ENCODE measurements around the gene MMP25.
"Not testable (repeated sequence)": the region's sequence is repeated elsewhere in the genome, so short reads cannot be mapped to it uniquely, and the experiment has no call there.

The MMP25 gene

GRCh38 chr16:3074860-3075522 is 28.6 kb downstream of the MMP25 start:
- peak; percentile 48 to 72 for DNase-seq

GRCh38 chr16:3075523-3075915 is 29.2 kb downstream of the MMP25 start:
- no peak for DNase-seq

GRCh38 chr16:3075946-3076345 is 29.6 kb downstream of the MMP25 start:
- DNase-seq = not testable (repeated sequence)

- no peak for DNase-seq
Observed at GRCh38 chr16:3076577-3076976, 30.2 kb downstream of the MMP25 start.

DNA sequence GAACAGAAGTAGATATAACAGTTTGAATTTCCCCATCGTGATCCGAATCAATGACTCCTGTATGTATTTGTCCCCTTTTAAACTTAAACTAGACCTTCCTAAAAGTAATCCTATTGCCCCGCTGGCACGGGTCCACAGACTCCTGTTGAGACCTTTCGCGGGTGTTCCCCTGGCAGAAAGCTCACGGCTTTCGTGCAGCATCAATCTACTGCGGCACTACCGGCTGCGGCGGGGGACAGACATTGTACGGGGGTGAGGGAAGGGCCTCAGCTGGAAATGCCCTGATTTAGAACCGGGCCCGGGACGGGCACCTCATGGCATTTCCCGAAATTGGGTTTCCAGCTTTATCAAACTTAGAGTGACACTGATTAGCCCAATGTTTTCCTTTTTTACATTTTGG is 33.7 kb downstream of the MMP25 start:
- no peak for DNase-seq

GRCh38 chr16:3081957-3082356 is 35.6 kb downstream of the MMP25 start:
- not testable (repeated sequence) for DNase-seq

- not testable (repeated sequence) for DNase-seq
Observed at GRCh38 chr16:3083408-3083807, 37.0 kb downstream of the MMP25 start.

GRCh38 chr16:3084491-3084890 is 38.1 kb downstream of the MMP25 start:
- DNase-seq = no peak

GRCh38 chr16:3084969-3085670 is 38.8 kb downstream of the MMP25 start:
- DNase-seq = no peak

GRCh38 chr16:3085868-3086595 is 39.7 kb downstream of the MMP25 start:
- DNase-seq = no peak

DNA sequence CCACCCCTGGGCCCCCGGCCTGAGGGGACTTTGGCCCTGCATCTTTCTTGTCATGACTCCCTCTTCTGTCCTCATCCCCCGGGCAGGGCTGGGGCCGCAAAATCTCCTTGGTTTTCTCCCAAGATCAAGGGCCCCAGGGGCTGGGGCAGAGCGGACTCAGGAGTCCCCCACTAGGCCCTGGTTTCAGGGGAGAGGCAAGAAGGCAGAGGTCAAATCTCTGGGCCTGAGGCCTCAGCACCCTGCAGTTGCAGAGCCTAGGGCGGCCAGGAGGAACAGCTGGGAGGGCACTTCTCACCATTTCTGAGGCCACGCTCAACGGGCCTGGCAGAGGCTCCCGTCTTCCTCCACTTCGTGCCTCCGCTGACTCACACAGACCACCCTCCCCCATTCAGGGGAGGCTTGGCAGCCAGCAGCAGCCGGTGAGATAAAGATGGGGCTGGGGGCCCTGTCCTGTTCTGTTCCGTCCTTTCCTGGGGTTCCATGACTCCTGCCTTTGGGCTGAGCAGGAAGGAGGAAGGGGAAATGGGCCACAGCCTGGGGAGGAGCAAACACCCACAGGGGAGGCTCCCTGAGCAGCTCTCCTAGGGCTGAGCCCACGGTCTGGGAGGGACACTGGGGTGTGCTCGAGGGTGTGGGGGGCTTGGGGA is 40.4 kb downstream of the MMP25 start:
- peak; percentile 10 to 24 for DNase-seq

- peak in 1 of 2 experiments; percentile 14 for DNase-seq
Observed at GRCh38 chr16:3087243-3088235, 41.2 kb downstream of the MMP25 start.

DNA sequence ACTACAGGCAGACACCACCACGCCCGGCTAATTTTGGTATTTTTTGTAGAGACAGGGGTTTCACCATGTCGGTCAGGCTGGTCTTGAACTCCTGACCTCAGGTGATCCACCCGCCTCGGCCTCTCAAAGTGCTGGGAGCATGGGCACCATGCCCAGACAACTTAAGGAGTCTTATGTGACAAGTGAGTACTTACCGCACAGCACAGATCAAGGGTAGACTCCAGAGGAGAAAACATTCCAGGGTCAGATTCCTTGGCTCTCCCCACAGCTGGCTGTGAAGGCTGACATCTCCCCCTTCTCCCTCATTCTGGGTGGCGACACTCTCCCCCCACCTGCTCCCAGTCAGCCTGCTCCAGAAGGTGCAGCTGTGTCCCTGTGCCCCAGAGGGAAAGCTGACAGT is 42.1 kb downstream of the MMP25 start:
- no peak for DNase-seq

DNA sequence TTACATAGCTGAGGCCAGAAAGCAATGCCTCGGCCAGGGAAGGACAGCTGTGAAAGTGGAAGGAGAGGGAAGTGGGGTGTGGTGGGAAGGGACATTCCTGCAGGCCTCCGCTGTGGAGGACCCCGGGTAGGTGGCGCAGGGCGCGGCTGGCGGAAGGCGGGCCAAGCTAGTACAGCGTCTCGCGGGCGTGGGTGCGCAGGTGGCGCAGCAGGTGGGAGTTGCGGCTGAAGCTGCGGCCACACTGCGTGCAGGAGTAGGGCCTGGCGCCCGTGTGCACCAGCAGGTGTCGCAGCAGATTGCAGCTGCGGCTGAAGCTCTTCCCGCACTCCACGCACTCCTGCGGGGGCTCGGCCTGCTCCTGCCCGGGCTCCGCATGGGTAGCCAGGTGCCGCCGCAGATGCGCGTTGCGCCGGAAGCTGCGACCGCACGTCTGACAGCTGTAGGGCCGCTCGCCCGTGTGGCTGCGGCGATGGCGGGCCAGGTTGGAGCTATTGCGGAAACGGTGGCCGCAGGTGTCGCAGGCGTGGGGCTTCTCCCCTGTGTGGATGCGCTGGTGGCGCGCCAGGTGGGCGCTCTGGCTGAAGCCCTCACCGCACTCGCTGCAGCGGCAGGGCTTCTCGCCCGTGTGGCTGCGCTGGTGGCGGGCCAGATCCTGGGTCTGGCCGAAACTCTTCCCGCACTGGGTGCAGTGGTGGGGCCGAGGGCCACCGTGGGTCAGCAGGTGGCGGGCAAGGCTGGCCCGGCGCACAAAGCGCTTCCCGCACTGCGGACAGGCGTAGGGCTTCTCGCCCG is 42.8 kb downstream of the MMP25 start:
- no peak for DNase-seq

DNA sequence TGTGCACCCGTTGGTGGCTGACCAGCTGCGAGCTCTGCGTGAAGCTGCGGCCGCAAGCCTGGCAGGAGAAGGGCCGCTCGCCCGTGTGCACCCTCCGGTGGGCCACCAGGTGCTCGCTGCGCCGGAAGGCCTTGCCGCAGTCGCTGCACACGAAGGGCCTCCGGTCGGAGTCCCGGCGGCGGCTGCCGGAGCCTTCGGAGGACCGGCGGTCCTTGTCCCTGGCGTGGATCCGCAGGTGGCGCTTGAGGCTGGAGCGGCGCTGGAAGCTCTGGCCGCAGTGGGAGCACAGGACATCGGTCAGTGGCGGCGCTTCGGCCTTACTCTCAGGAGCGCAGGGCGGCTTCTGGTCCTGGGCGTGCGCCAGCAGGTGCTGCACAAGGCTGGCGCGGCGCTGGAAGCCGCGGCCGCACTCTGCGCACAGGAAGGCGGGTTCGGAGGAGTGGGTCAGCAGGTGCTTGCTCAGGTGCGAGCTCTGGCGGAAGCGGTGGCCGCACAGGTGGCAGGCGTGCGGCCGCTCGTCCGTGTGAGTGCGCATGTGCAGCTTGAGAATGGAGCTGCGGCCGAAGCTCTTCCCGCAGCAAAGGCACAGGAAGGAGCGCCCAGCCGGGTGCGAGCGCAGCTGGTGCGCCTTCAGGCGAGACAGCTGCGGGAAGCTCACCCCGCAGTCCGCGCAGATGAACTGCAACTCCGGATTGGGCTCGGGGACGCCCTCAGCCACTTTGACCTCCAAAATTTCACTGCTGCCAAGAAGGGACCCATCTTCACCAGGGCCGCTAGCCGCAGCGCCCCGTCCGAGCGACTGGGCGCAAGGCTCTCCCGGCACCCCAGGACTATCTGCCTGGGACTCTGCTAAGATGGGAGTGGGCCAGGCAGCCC is 43.6 kb downstream of the MMP25 start:
- no peak for DNase-seq

GRCh38 chr16:3091551-3091950 is 45.2 kb downstream of the MMP25 start:
- DNase-seq = no peak

DNA sequence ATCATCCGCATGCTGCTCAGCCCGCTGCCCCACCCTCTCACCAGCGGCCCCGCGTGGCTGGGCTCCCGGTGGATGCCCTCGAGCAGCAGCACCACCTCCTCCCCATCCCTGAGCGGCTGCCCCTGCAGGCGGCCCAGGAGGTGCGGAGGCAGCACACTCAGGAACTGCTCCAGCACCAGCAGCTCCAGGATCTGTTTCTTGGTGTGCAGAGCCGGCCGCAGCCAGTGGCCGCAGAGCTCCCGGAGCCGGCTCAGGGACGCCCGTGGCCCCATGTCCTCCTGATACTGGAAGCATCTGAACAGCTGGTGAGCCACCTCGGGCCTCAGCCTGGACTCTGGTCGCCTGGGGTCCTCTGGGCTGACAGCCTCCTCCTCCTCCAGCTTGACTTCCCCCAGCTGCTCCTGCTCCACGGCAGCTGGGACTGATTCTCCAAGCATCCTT is 46.2 kb downstream of the MMP25 start:
- DNase-seq = no peak

GRCh38 chr16:3094289-3095027 is 48.1 kb downstream of the MMP25 start:
- DNase-seq = peak; percentile 22 to 38

GRCh38 chr16:3095869-3096268 is 49.5 kb downstream of the MMP25 start:
- DNase-seq = peak; percentile 40 to 46

Measured in Kasumi-1 (cell line).